ENCODE measurements around the gene SMC3. TPM values are rescaled to one million over a fixed set of nuclear protein-coding genes. Genes with fewer than 3 reads are reported as not detected.

Gene SMC3
- total and polyA plus RNA-seq, 4 donors: 7.2 to 26.4 (median 18.1) TPM

DNA sequence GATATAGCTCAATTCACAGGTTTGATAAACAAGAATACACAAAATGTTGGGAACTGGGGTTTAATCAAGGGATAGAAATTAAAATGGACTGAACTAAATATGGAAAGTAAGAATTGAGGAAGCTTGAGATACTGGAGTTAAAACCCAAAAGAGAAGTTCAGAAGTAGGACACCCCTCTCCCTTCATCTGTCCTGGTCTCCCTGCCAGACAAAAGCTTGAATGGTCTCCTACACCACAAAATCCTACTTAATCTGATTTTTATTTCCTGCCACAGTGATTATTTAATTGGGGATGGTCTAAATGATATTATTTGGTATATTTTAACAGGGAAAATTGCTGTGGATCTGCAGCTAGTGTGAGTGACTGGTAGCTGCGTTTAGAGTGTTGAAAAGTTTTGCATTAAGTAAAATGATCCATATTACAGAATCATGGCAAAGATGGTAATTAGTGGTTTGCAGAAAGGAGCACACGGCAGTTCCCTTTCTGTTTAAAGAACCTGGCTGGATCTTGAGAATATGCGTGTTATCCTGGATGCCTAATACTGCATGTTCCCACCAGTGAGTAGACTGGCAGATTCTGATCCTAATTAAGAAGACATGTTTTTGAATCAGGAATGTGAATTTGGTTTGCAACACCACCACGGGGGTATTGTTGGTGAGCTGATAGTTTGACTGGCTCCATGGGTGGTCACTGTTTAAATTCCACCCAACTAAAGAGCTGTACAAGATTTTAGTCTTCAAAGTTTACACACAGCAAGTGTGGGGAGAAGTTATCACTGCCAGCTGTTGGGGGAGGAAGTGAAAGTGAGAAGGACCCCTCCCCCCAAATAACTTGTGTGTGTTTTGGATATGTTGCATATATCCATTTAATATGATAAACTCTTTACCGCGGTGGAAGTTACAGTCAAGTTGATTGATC, 82.1 kb downstream of the SMC3 start:
- 69% methylated on average over 6 of the region's 6 CpGs for WGBS

DNA sequence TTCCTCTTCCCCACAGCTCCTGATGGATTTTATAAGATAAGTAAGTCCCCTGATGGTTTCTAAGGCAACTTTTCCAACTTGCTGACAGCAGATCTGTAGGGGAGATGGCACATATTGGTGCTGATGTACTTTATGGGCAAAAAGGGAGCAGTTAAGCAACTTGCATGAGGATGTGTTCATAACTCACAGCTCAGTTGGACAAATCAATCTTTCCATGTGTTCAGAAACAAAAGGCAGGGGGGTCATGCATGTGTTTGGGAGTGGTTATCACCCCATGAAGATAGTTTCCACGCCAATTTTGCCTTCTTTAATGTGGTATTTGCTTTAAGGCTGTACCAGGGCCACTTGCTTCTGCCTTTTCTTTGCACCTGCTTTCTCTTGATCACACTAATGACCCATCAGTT, 82.8 kb downstream of the SMC3 start:
- no peak for TF ChIP-seq FOXA1 (IDR thresholded peaks at IDR 0.05)
- no peak for TF ChIP-seq ZBTB33 (IDR thresholded peaks at IDR 0.05)
- TF ChIP-seq RAD21 (IDR thresholded peaks at IDR 0.05): no peak
- TF ChIP-seq RXRA (IDR thresholded peaks at IDR 0.05): no peak
- TF ChIP-seq JUND (IDR thresholded peaks at IDR 0.05): no peak
- TF ChIP-seq EGR1 (IDR thresholded peaks at IDR 0.05; ENCODE audit: low read depth in 2 of 2): no peak
- Histone ChIP-seq H3K27me3 (ENCODE audit: control insufficient read depth in 4 of 4, insufficient read depth in 4 of 4, low read length in 3 of 4) (peaks cover 0 to 8% (median 4%) of the 10 kb centered on the region in 4 donors), H3K4me3 (ENCODE audit: low read depth in 1 of 3, low read length in 3 of 3) (no peak overlapping the region), H3K9me3 (ENCODE audit: control insufficient read depth in 4 of 4, low read length in 3 of 4) (no peaks in the 10 kb centered on the region), H3K27ac (ENCODE audit: low read depth in 1 of 2, low read length in 2 of 2) (no peak overlapping the region), H3K36me3 (ENCODE audit: control insufficient read depth in 4 of 4, insufficient read depth in 3 of 4, low read depth in 1 of 4, low read length in 3 of 4) (no peaks in the 10 kb centered on the region), H3K9ac (ENCODE audit: low read depth in 1 of 2, low read length in 2 of 2) (no peak overlapping the region), H3K4me1 (ENCODE audit: control insufficient read depth in 4 of 4, insufficient read depth in 4 of 4, low read length in 3 of 4) (no peaks in the 10 kb centered on the region)
- DNase-seq (ENCODE audit: low spot score): no peak
- WGBS: 55% methylated on average over 1 of the region's 1 CpG

More for the DNA sequence above, 82.1 kb downstream of the SMC3 start:
- Histone ChIP-seq H3K9me3 (ENCODE audit: control insufficient read depth in 4 of 4, low read length in 3 of 4) (no peaks in the 10 kb centered on the region), H3K27me3 (ENCODE audit: control insufficient read depth in 4 of 4, insufficient read depth in 4 of 4, low read length in 3 of 4) (peaks cover 0 to 14% (median 4%) of the 10 kb centered on the region in 4 donors), H3K36me3 (ENCODE audit: control insufficient read depth in 4 of 4, insufficient read depth in 3 of 4, low read depth in 1 of 4, low read length in 3 of 4) (no peaks in the 10 kb centered on the region), H3K4me1 (ENCODE audit: control insufficient read depth in 4 of 4, insufficient read depth in 4 of 4, low read length in 3 of 4) (peaks cover 0 to 1% (median 1%) of the 10 kb centered on the region in 4 donors), H3K9ac (ENCODE audit: low read depth in 1 of 2, low read length in 2 of 2) (no peak overlapping the region), H3K27ac (ENCODE audit: low read depth in 1 of 2, low read length in 2 of 2) (no peak overlapping the region), H3K4me3 (ENCODE audit: low read depth in 1 of 3, low read length in 3 of 3) (no peak overlapping the region)
- DNase-seq (ENCODE audit: low spot score): no peak
- TF ChIP-seq RAD21 (IDR thresholded peaks at IDR 0.05) (no peak), FOXA1 (IDR thresholded peaks at IDR 0.05) (no peak), FOXA2 (IDR thresholded peaks at IDR 0.05) (no peak), JUND (IDR thresholded peaks at IDR 0.05) (no peak), YY1 (IDR thresholded peaks at IDR 0.05) (no peak), HNF4G (IDR thresholded peaks at IDR 0.05) (no peak), NR2F2 (IDR thresholded peaks at IDR 0.05) (no peak), TAF1 (conservative IDR thresholded peaks at IDR 0.05) (no peak), HNF4A (conservative IDR thresholded peaks at IDR 0.05) (no peak), CTCF (IDR thresholded peaks at IDR 0.05; ENCODE audit: low read depth, low read length, missing input control) (no peak)
- TF ChIP-seq, protein P1, sequence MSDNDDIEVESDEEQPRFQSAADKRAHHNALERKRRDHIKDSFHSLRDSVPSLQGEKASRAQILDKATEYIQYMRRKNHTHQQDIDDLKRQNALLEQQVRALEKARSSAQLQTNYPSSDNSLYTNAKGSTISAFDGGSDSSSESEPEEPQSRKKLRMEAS (IDR thresholded peaks at IDR 0.05): no peak
